Measurements from ENCODE around the gene RALGAPA2. TPM values are rescaled to one million over a fixed set of nuclear protein-coding genes. Genes with fewer than 3 reads are reported as not detected.

Gene RALGAPA2
- total RNA-seq, 4 donors from 2014 or later: 35.1 to 109 (median 59.6) TPM

- ATAC-seq (ENCODE audit: low FRiP score): no peak
- TF ChIP-seq CTCF (IDR thresholded peaks at IDR 0.05): no peak
- DNase-seq (ENCODE audit: low spot score): no peak
Measured at GRCh38 chr20:20687319-20687718, 25.1 kb downstream of the RALGAPA2 start.

GRCh38 chr20:20685635-20686034 lies 26.8 kb downstream of the RALGAPA2 start:
- TF ChIP-seq CTCF (IDR thresholded peaks at IDR 0.05): no peak
- ATAC-seq (ENCODE audit: low FRiP score): no peak
- no peak for DNase-seq (ENCODE audit: low spot score)

GRCh38 chr20:20683481-20684321 lies 28.7 kb downstream of the RALGAPA2 start:
- ATAC-seq (ENCODE audit: low FRiP score): no peak
- DNase-seq (ENCODE audit: low spot score): no peak
- no peak for TF ChIP-seq CTCF (IDR thresholded peaks at IDR 0.05)

GRCh38 chr20:20683020-20683419 lies 29.4 kb downstream of the RALGAPA2 start:
- ATAC-seq (ENCODE audit: low FRiP score): no peak

GRCh38 chr20:20680991-20681508 lies 31.4 kb downstream of the RALGAPA2 start:
- TF ChIP-seq CTCF (IDR thresholded peaks at IDR 0.05): no peak
- no peak for ATAC-seq (ENCODE audit: low FRiP score)
- no peak for DNase-seq (ENCODE audit: low spot score)

More at GRCh38 chr20:20683020-20683419, 29.4 kb downstream of the RALGAPA2 start:
- no peak for DNase-seq (ENCODE audit: low spot score)
- no peak for TF ChIP-seq CTCF (IDR thresholded peaks at IDR 0.05)

GRCh38 chr20:20679316-20679715 lies 33.1 kb downstream of the RALGAPA2 start:
- DNase-seq (ENCODE audit: low spot score) (no peak), ATAC-seq (ENCODE audit: low FRiP score) (no peak)
- TF ChIP-seq CTCF (IDR thresholded peaks at IDR 0.05): no peak

- no peak for DNase-seq (ENCODE audit: low spot score)
- ATAC-seq (ENCODE audit: low FRiP score): no peak
- no peak for TF ChIP-seq CTCF (IDR thresholded peaks at IDR 0.05)
Measured at GRCh38 chr20:20677186-20677585, 35.3 kb downstream of the RALGAPA2 start.
